H1 (cell line): ENCODE results near the gene LGALS16. TPM values are rescaled to one million over a fixed set of nuclear protein-coding genes. Genes with fewer than 3 reads are reported as not detected.

Experiments
- CTCF ChIA-PET: fragments of 300-600 bp; sonication (Branson Sonifier 250); formaldehyde crosslinking; loops from one replicate; lab custom pipeline; 2021; ENCODE audit not compliant: partially characterized antibody; lab: Charles Lee
- POLR2A ChIA-PET: fragments of 300-600 bp; sonication (Branson Sonifier 250); formaldehyde crosslinking; loops from one replicate; lab custom pipeline; 2021; ENCODE audit warnings: inconsistent platforms; ENCODE audit not compliant: partially characterized antibody; lab: Charles Lee
- DNase-seq, 2 experiments: peaks; one replicate each; pipeline versions ENCODE4 v3.0.0 to v3.0.0-alpha.2; 2010 to 2022; ENCODE audit warnings: low spot score in 2 of 2, low read depth in 1 of 2, mixed read lengths in 1 of 2
- FAIRE-seq: peaks from 2 replicates; lab custom pipeline; 2011; peaks lifted over from hg19 to GRCh38; lab: Jason Lieb, UNC
- H2AFZ ChIP-seq: 2 replicates; pipeline ENCODE4 v1.8.1; 2012; ENCODE audit warnings: low read length, inconsistent platforms
- H2AK5ac ChIP-seq: 2 replicates; pipeline ENCODE4 v1.6.1; 2013; ENCODE audit warnings: low read depth, low read length
- H2BK120ac ChIP-seq: replicated peaks from 2 replicates; pipeline ENCODE3; 2013; ENCODE audit warnings: low read depth, low read length, inconsistent platforms
- H2BK12ac ChIP-seq: 2 replicates; pipeline ENCODE4 v1.6.1; 2013; ENCODE audit warnings: low read depth, low read length
- H2BK15ac ChIP-seq: 2 replicates; pipeline ENCODE4 v1.6.1; 2013; ENCODE audit warnings: low read length
- H2BK20ac ChIP-seq: 2 replicates; pipeline ENCODE4 v1.6.1; 2013; ENCODE audit warnings: low read length
- H2BK5ac ChIP-seq: 2 replicates; pipeline ENCODE4 v1.6.1; 2013; ENCODE audit warnings: low read depth, low read length
- H3K14ac ChIP-seq: 2 replicates; pipeline ENCODE4 v1.6.1; 2013; ENCODE audit warnings: inconsistent platforms; ENCODE audit not compliant: insufficient read length
- H3K18ac ChIP-seq: 2 replicates; pipeline ENCODE4 v1.6.1; 2013; ENCODE audit warnings: low read length; ENCODE audit errors: extremely low read depth
- H3K23ac ChIP-seq: 2 replicates; pipeline ENCODE4 v1.6.1; 2013; ENCODE audit warnings: inconsistent platforms; ENCODE audit not compliant: insufficient read length
- H3K23me2 ChIP-seq: 2 replicates; pipeline ENCODE4 v1.6.1; 2013; ENCODE audit warnings: low read depth, low read length
- H3K27ac ChIP-seq: 2 replicates; pipeline ENCODE4 v1.6.1; 2011; ENCODE audit warnings: low read depth, low read length, inconsistent platforms
- H3K27me3 ChIP-seq, 4 experiments: replicated peaks in 1 of 4; 1 replicate in 1 of 4; 2 replicates in 3 of 4; pipeline versions ENCODE4 v1.6.1 to v1.8.1; 2011 to 2013; ENCODE audit warnings: low read length in 3 of 4, mild to moderate bottlenecking in 3 of 4, inconsistent platforms in 2 of 4, mixed read lengths in 2 of 4, moderate library complexity in 1 of 4; ENCODE audit not compliant: control insufficient read depth in 3 of 4, insufficient read depth in 3 of 4; ENCODE audit errors: extremely low read depth in 1 of 4
- H3K36me3 ChIP-seq, 4 experiments: 2 replicates each; pipeline versions ENCODE4 v1.6.1 to v1.8.1; 2011 to 2013; ENCODE audit warnings: mild to moderate bottlenecking in 4 of 4, low read length in 3 of 4, moderate library complexity in 2 of 4, control low read depth in 1 of 4, inconsistent platforms in 1 of 4; ENCODE audit not compliant: insufficient read depth in 4 of 4, control insufficient read depth in 2 of 4
- H3K4ac ChIP-seq: replicated peaks from 2 replicates; pipeline ENCODE3; 2013; ENCODE audit warnings: low read length, low read depth, mixed read lengths, inconsistent platforms; ENCODE audit not compliant: insufficient read length
- H3K4me1 ChIP-seq, 4 experiments: replicated peaks in 1 of 4; 1 replicate in 1 of 4; 2 replicates in 3 of 4; pipeline versions ENCODE4 v1.6.1 to v1.8.1; 2011 to 2013; ENCODE audit warnings: low read length in 3 of 4, inconsistent platforms in 2 of 4, mixed read lengths in 1 of 4; ENCODE audit not compliant: insufficient read depth in 4 of 4, control insufficient read depth in 3 of 4
- H3K4me2 ChIP-seq, 2 experiments: 2 replicates each; pipeline versions ENCODE4 v1.6.1 to v1.8.1; 2011 to 2013; ENCODE audit warnings: low read depth in 2 of 2, low read length in 2 of 2, control low read depth in 1 of 2, inconsistent platforms in 1 of 2, mild to moderate bottlenecking in 1 of 2; ENCODE audit not compliant: insufficient read depth in 1 of 2
- H3K4me3 ChIP-seq, 4 experiments: fragments of 200-600, 300-600 bp in 1 of 4; sonication (generic), shearing (Covaris generic), sonication (Bioruptor Twin) in 1 of 4; 2 replicates each; pipeline versions ENCODE4 v1.5.1 to v1.8.1; 2011 to 2016; ENCODE audit warnings: low read length in 4 of 4, low read depth in 3 of 4, control low read depth in 2 of 4, inconsistent platforms in 2 of 4, mild to moderate bottlenecking in 2 of 4, mixed read lengths in 1 of 4, moderate library complexity in 1 of 4; ENCODE audit not compliant: insufficient read depth in 2 of 4; ENCODE audit errors: extremely low read depth in 1 of 4
- H3K56ac ChIP-seq: replicated peaks from 2 replicates; pipeline ENCODE3; 2013; ENCODE audit warnings: low read depth, mild to moderate bottlenecking, mixed read lengths, low read length, inconsistent platforms; ENCODE audit not compliant: insufficient read length
- H3K79me1 ChIP-seq: 2 replicates; pipeline ENCODE4 v1.6.1; 2013; ENCODE audit warnings: low read depth, low read length, control low read depth
- H3K79me2 ChIP-seq, 2 experiments: 2 replicates each; pipeline versions ENCODE4 v1.6.1 to v1.8.1; 2012 to 2013; ENCODE audit warnings: low read length in 2 of 2, mild to moderate bottlenecking in 2 of 2, inconsistent platforms in 1 of 2; ENCODE audit not compliant: insufficient read depth in 2 of 2, control insufficient read depth in 1 of 2
- H3K9ac ChIP-seq, 4 experiments: replicated peaks in 1 of 4; 1 replicate in 1 of 4; 2 replicates in 3 of 4; pipeline versions ENCODE4 v1.6.1 to v1.8.1; 2011 to 2013; ENCODE audit warnings: low read depth in 3 of 4, low read length in 3 of 4, control low read depth in 2 of 4, mild to moderate bottlenecking in 2 of 4, moderate library complexity in 2 of 4, inconsistent platforms in 1 of 4; ENCODE audit errors: extremely low read depth in 1 of 4
- H3K9me3 ChIP-seq, 2 experiments: 2 replicates each; pipeline versions ENCODE4 v1.6.1 to v1.8.1; 2012 to 2013; ENCODE audit warnings: mild to moderate bottlenecking in 2 of 2, moderate library complexity in 2 of 2, control low read depth in 1 of 2, inconsistent platforms in 1 of 2, low read depth in 1 of 2, low read length in 1 of 2, mixed read lengths in 1 of 2; ENCODE audit not compliant: insufficient read depth in 2 of 2
- H4K20me1 ChIP-seq, 2 experiments: replicated peaks in 1 of 2; 2 replicates each; pipeline versions ENCODE3 to v1.8.1; 2011 to 2013; ENCODE audit warnings: inconsistent platforms in 2 of 2, low read length in 2 of 2, mild to moderate bottlenecking in 1 of 2; ENCODE audit not compliant: insufficient read depth in 2 of 2, control insufficient read depth in 1 of 2
- H4K5ac ChIP-seq: 2 replicates; pipeline ENCODE4 v1.6.1; 2013; ENCODE audit warnings: low read length, low read depth, mixed read lengths, inconsistent platforms; ENCODE audit not compliant: insufficient read length
- H4K8ac ChIP-seq: 2 replicates; pipeline ENCODE4 v1.8.0; 2013; ENCODE audit warnings: mild to moderate bottlenecking, moderate library complexity, low read length, inconsistent platforms; ENCODE audit not compliant: insufficient read depth; ENCODE audit errors: extremely low read depth
- H4K91ac ChIP-seq: replicated peaks from 2 replicates; pipeline ENCODE3; 2013; ENCODE audit warnings: low read length, mixed read lengths, inconsistent platforms; ENCODE audit not compliant: insufficient read length
- CREB1 ChIP-seq: IDR thresholded peaks from 2 replicates; pipeline ENCODE4 v1.6.1; 2012; ENCODE audit warnings: inconsistent platforms
- KDM5A ChIP-seq: fragments of 200-600 bp; IDR thresholded peaks from 2 replicates; pipeline ENCODE4 v1.7.1; 2012; ENCODE audit warnings: mild to moderate bottlenecking, low read length, inconsistent platforms, mixed read lengths
- POLR2A ChIP-seq, 2 experiments: IDR thresholded peaks; 1 replicate in 1 of 2; 2 replicates in 1 of 2; pipeline ENCODE4 v1.6.1; 2011; ENCODE audit warnings: low read depth in 2 of 2, low read length in 2 of 2, mild to moderate bottlenecking in 2 of 2; ENCODE audit errors: control extremely low read depth in 1 of 2
- POLR2AphosphoS5 ChIP-seq: IDR thresholded peaks from 2 replicates; pipeline ENCODE4 v1.6.1; 2011; ENCODE audit warnings: low read depth, low read length
- TAF1 ChIP-seq: IDR thresholded peaks from 2 replicates; pipeline ENCODE4 v1.6.1; 2011; ENCODE audit warnings: mild to moderate bottlenecking, low read depth, low read length
- TEAD4 ChIP-seq: IDR thresholded peaks from 2 replicates; pipeline ENCODE4 v1.6.1; 2012; ENCODE audit warnings: low read depth, low read length, inconsistent platforms, mixed read lengths
- WGBS, 2 experiments: shearing (Covaris generic) in 1 of 2; methylation state at CpG; one replicate each; pipeline versions ENCODE4 v1.1.6 to v1.1.7; 2013 to 2015; ENCODE audit warnings: low lambda C conversion rate in 2 of 2, mixed read lengths in 2 of 2, inconsistent platforms in 1 of 2, low coverage in 1 of 2, missing lambda C conversion rate in 1 of 2; ENCODE audit not compliant: insufficient replicate concordance in 2 of 2, insufficient coverage in 1 of 2, insufficient read length in 1 of 2; ENCODE audit errors: extremely low coverage in 1 of 2, missing lambda C conversion rate in 1 of 2; 5-methylcytosine and 5-hydroxymethylcytosine counted together
- polyA plus RNA-seq, 7 experiments: library from polyadenylated mRNA; depleted of rRNA in 3 of 7; stranded (reverse) in 5 of 7; unstranded in 2 of 7; fragments of >200 nt in 5 of 7; fragments of 200-250 nt in 2 of 7; gene quantifications; 1 replicate in 5 of 7; 2 replicates in 1 of 7; 4 replicates in 1 of 7; pipeline versions ENCODE4 v1.2.1 to v1.2.3, GENCODE V29; 2011 to 2013; ENCODE audit warnings: missing spikeins in 2 of 7, mixed read lengths in 2 of 7
- total RNA-seq: library from RNA; stranded (reverse); fragmentation: NEBNext Ultra II Directional; extraction: Animal tissue kit (Norgen Biotek cat#: 25700); gene quantifications from 2 replicates; pipeline ENCODE4 v1.2.1, GENCODE V29; 2021

Gene LGALS16
- total and polyA plus RNA-seq, 2 of the 8 experiments (the other 6 are each of a cell fraction or from before 2014, with no cell fraction given), result not detected

DNA sequence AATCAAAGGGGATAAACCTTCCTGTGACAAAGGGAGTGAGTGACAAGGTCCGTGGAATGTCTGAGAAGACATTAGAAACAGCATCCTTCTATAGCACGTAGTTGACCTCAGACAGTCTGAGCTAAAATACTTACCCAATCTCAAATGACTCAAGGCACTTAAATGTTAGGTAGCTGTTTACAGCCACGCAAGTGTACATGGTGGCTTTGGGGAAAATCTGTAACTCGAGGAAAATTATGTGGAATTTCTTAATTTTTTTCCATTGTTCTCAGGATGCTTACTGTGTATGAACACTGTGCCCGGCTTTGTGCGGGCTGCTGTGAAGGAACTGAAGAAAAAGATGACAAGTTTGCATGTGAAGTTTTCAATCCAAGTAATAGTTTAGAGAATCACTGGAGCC is 48.2 kb upstream of the LGALS16 start:
- peaks cover 2% of the 10 kb centered on the region; the same call in 1 of the 2 replicates for H3K23me2 ChIP-seq
- ChIA-PET POLR2A (no interaction called here), CTCF (no interaction called here)
- H3K4me3 ChIP-seq, result no peak overlapping the region
- H3K36me3 ChIP-seq, result no peaks in the 10 kb centered on the region
- no peak overlapping the region for H3K27ac ChIP-seq
- WGBS, 2 experiments, result 85% methylated on average over 6 of the region's 6 CpGs; no CpG with 5 or more reads in 1 of the 2 experiments
- no peak overlapping the region; the same call in 1 of the 2 replicates for H2AFZ ChIP-seq
- H4K91ac ChIP-seq, result no peak overlapping the region
- H3K4me2 ChIP-seq, result no peak overlapping the region; a peak in 1 of 4 replicates
- H3K4me1 ChIP-seq, result peaks cover 0 to 5% (median 0%) of the 10 kb centered on the region in 4 experiments; a peak in 3 of 7 replicates
- peak overlapping the region in 1 of 4 experiments; percentile 34; a peak in 1 of 7 replicates for H3K9ac ChIP-seq
- H2BK120ac ChIP-seq, result no peak overlapping the region
- no peak overlapping the region for H2BK20ac ChIP-seq
- no peak overlapping the region for H3K56ac ChIP-seq
- TF ChIP-seq POLR2A (IDR thresholded peaks at IDR 0.05; ENCODE audit: control extremely low read depth in 1 of 2, low read depth in 2 of 2, low read length in 2 of 2) (no peak), TAF1 (no peak), KDM5A (no peak), CREB1 (no peak), TEAD4 (no peak), POLR2AphosphoS5 (no peak)
- DNase-seq (no peak), FAIRE-seq (no peak)
- H2BK15ac ChIP-seq, result no peak overlapping the region
- H4K20me1 ChIP-seq, result peaks cover 0 to 3% of the 10 kb centered on the region in 2 experiments
- no peaks in the 10 kb centered on the region; a peak in 1 of 7 replicates for H3K27me3 ChIP-seq
- H3K9me3 ChIP-seq, result no peaks in the 10 kb centered on the region
- no peak overlapping the region for H2AK5ac ChIP-seq
- no peak overlapping the region for H2BK12ac ChIP-seq
- H3K14ac ChIP-seq, result no peak overlapping the region
- H3K4ac ChIP-seq, result no peak overlapping the region
- H4K5ac ChIP-seq, result no peak overlapping the region
- H3K79me2 ChIP-seq, result no peaks in the 10 kb centered on the region
- H3K23ac ChIP-seq, result no peak overlapping the region
- H3K79me1 ChIP-seq, result no peaks in the 10 kb centered on the region
- H3K18ac ChIP-seq, result no peak overlapping the region
- no peak overlapping the region for H2BK5ac ChIP-seq
- no peak overlapping the region for H4K8ac ChIP-seq
